Adrenal gland (tissue), 12 donors: ENCODE data around the gene ANKS1B. TPM values are rescaled to one million over a fixed set of nuclear protein-coding genes. Genes with fewer than 3 reads are reported as not detected.

Source experiments
- DNase-seq, 7 donors: peaks; one replicate each; pipeline ENCODE4 v3.0.0-alpha.2; 2019 to 2020
- H3K27ac ChIP-seq, 5 donors: fragments of 200-600 bp; sonication (generic) in 4 of 5; 1 replicate in 3 of 5; 2 replicates in 2 of 5; pipeline versions ENCODE4 v1.5.1 to v1.8.0; 2016 to 2020; ENCODE audit warnings: mild to moderate bottlenecking in 1 of 5
- H3K27me3 ChIP-seq: fragments of 200-600 bp; 2 replicates; pipeline ENCODE4 v1.8.0; 2021
- H3K36me3 ChIP-seq, 2 donors: fragments of 200-600 bp; replicated peaks in 1 of 2; 1 replicate in 1 of 2; 2 replicates in 1 of 2; pipeline versions ENCODE4 v1.5.1 to v1.8.0; 2018 to 2022
- H3K4me1 ChIP-seq, 2 donors: fragments of 200-600 bp; replicated peaks in 1 of 2; 1 replicate in 1 of 2; 2 replicates in 1 of 2; pipeline versions ENCODE4 v1.5.1 to v1.8.0; 2018 to 2021
- H3K4me3 ChIP-seq, 4 donors: fragments of 200-600 bp; sonication (generic) in 3 of 4; one replicate each; pipeline ENCODE4 v1.5.1; 2016 to 2018
- H3K9me3 ChIP-seq, 3 donors: fragments of 200-600 bp; sonication (generic) in 1 of 3; replicated peaks in 1 of 3; 1 replicate in 2 of 3; 2 replicates in 1 of 3; pipeline versions ENCODE4 v1.5.1 to v1.8.0; 2016 to 2021
- CTCF ChIP-seq, 6 experiments: fragments of 450-650 bp in 4 of 6; fragments of 200-600 bp in 2 of 6; sonication (generic) in 1 of 6; IDR thresholded peaks; 1 replicate in 5 of 6; 2 replicates in 1 of 6; pipeline versions ENCODE4 v1.5.1 to v1.8.0; 2016 to 2021; ENCODE audit warnings: antibody characterized with exemption in 6 of 6, mild to moderate bottlenecking in 2 of 6, moderate library complexity in 1 of 6
- POLR2A ChIP-seq, 2 donors: fragments of 450-650 bp; IDR thresholded peaks; one replicate each; pipeline ENCODE4 v1.6.1; 2017; ENCODE audit warnings: antibody characterized with exemption in 2 of 2, mild to moderate bottlenecking in 2 of 2, moderate library complexity in 1 of 2
- WGBS, 4 donors: extraction: QIAGEN DNeasy Blood & Tissue Kit in 2 of 4; methylation state at CpG; one replicate each; pipeline versions ENCODE4 v1.1.5 to v1.1.7; 2013 to 2017; 5-methylcytosine and 5-hydroxymethylcytosine counted together
- intact Hi-C, 2 donors: fragments of 100-400 bp; cut with DNase I; formaldehyde crosslinking; loops; one replicate each; pipeline versions ENCODE4 v1.14.1 to v1.15.0; 2022 to 2023
- polyA plus RNA-seq, 3 donors: library from polyadenylated mRNA; stranded (reverse); fragments of 200-250 nt in 2 of 3; fragments of 350-450 nt in 1 of 3; fragmentation: Illumina TruSeq in 1 of 3; extraction: RNeasy Lipid Tissue Mini Kit (QIAGEN cat#74804) in 1 of 3; gene quantifications; one replicate each; pipeline ENCODE4 v1.2.3, GENCODE V29; 2013 to 2014
- total RNA-seq, 9 donors: library from RNA; depleted of rRNA in 4 of 9; stranded (reverse); fragments of >200 nt in 4 of 9; fragments of 120-200 nt in 1 of 9; fragmentation: NEBNext Ultra II Directional in 1 of 9; extraction: Animal tissue kit (Norgen Biotek cat#: 25700) in 1 of 9; gene quantifications; one replicate each; pipeline versions ENCODE4 v1.1.0 to v1.2.4, GENCODE V29; 2013 to 2023
- donor health status: healthy with polysubstance abuse.
- donor health status: Bipolar disorder and iron deficiency.
- donor health status: DM: yes; HTN: yes; CAD: no.
- donor health status: DM: no; HTN: no; CAD: no.
- donor health status: DM: no; HTN: no; CAD: no.
- donor health status: DM: yes; HTN: yes; CAD: no.

The ANKS1B gene
- total and polyA plus RNA-seq, 12 donors = 1.3 to 28.1 (median 8.0) TPM

GRCh38 chr12:99029511-99030271 is 955.0 kb downstream of the ANKS1B start:
- TF ChIP-seq POLR2A (IDR thresholded peaks at IDR 0.05) (no peak), CTCF (IDR thresholded peaks at IDR 0.05) (no peak)
- H3K9me3 ChIP-seq = no peaks in the 10 kb centered on the region
- no peak overlapping the region for H3K4me3 ChIP-seq
- peak; percentile 47 to 82 (median 68) for DNase-seq
- no peaks in the 10 kb centered on the region for H3K36me3 ChIP-seq
- intact Hi-C loops = no loop called here
- no peak overlapping the region for H3K27ac ChIP-seq
- WGBS, 4 donors = 56 to 72% (median 62%) methylated on average over 5 of the region's 5 CpGs
- H3K4me1 ChIP-seq = no peaks in the 10 kb centered on the region
- H3K27me3 ChIP-seq = no peaks in the 10 kb centered on the region

GRCh38 chr12:99027461-99027860 is 957.3 kb downstream of the ANKS1B start:
- 23 to 32% (median 26%) methylated on average over 2 of the region's 2 CpGs for WGBS, 4 donors
- Histone ChIP-seq H3K27me3 (no peaks in the 10 kb centered on the region), H3K27ac (no peak overlapping the region), H3K9me3 (no peaks in the 10 kb centered on the region), H3K4me1 (no peaks in the 10 kb centered on the region), H3K4me3 (no peak overlapping the region), H3K36me3 (no peaks in the 10 kb centered on the region)
- peak in 6 of 7 donors; percentile 11 to 54 (median 22) for DNase-seq
- intact Hi-C loops = no loop called here
- TF ChIP-seq CTCF (IDR thresholded peaks at IDR 0.05) (no peak), POLR2A (IDR thresholded peaks at IDR 0.05) (no peak)

GRCh38 chr12:99027055-99027393 is 957.7 kb downstream of the ANKS1B start:
- no peaks in the 10 kb centered on the region for H3K4me1 ChIP-seq
- no peak for DNase-seq
- intact Hi-C loops = no loop called here
- no peaks in the 10 kb centered on the region for H3K36me3 ChIP-seq
- H3K9me3 ChIP-seq = no peaks in the 10 kb centered on the region
- 63 to 70% (median 65%) methylated on average over 2 of the region's 2 CpGs for WGBS, 4 donors
- no peak overlapping the region for H3K27ac ChIP-seq
- H3K4me3 ChIP-seq = no peak overlapping the region
- TF ChIP-seq POLR2A (IDR thresholded peaks at IDR 0.05) = no peak
- no peak for TF ChIP-seq CTCF (IDR thresholded peaks at IDR 0.05)
- H3K27me3 ChIP-seq = no peaks in the 10 kb centered on the region

GRCh38 chr12:99026332-99027054 is 958.2 kb downstream of the ANKS1B start:
- no peak for DNase-seq
- Histone ChIP-seq H3K9me3 (no peaks in the 10 kb centered on the region), H3K36me3 (no peaks in the 10 kb centered on the region), H3K4me1 (no peaks in the 10 kb centered on the region), H3K27me3 (no peaks in the 10 kb centered on the region), H3K4me3 (no peak overlapping the region), H3K27ac (no peak overlapping the region)
- no peak for TF ChIP-seq CTCF (IDR thresholded peaks at IDR 0.05)
- TF ChIP-seq POLR2A (IDR thresholded peaks at IDR 0.05) = no peak
- WGBS, 4 donors = 86 to 92% (median 89%) methylated on average over 4 of the region's 4 CpGs
- intact Hi-C loops = no loop called here
